Upper lobe of left lung (tissue), 6 donors: ENCODE results near the gene BMP5. TPM values are rescaled to one million over a fixed set of nuclear protein-coding genes. Genes with fewer than 3 reads are reported as not detected.
A peak's percentile ranks its signal among the peaks of the same experiment; 100 is the strongest.

Source experiments
- ATAC-seq, 2 donors: fragments of 200-7000 bp; cut with Tn5 transposase; one replicate each; pipeline ENCODE4 v1.9.1; 2022; ENCODE audit warnings: mild to moderate bottlenecking in 2 of 2, moderate library complexity in 2 of 2; ENCODE audit not compliant: low FRiP score in 2 of 2
- DNase-seq, 2 donors: peaks; one replicate each; pipeline ENCODE4 v3.0.0-alpha.2; 2019 to 2020
- H3K27ac ChIP-seq, 4 donors: fragments of 200-600 bp; sonication (generic); one replicate each; pipeline ENCODE4 v1.5.1; 2016 to 2019
- H3K27me3 ChIP-seq, 4 donors: fragments of 200-600 bp; sonication (generic); one replicate each; pipeline ENCODE4 v1.5.1; 2017 to 2019
- H3K36me3 ChIP-seq, 4 donors: fragments of 200-600 bp; sonication (generic); one replicate each; pipeline ENCODE4 v1.5.1; 2016 to 2019
- H3K4me1 ChIP-seq, 4 donors: fragments of 200-600 bp; sonication (generic); one replicate each; pipeline ENCODE4 v1.5.1; 2018 to 2019
- H3K4me3 ChIP-seq, 4 donors: fragments of 200-600 bp; sonication (generic); one replicate each; pipeline ENCODE4 v1.5.1; 2017 to 2019; ENCODE audit warnings: mild to moderate bottlenecking in 2 of 4, moderate library complexity in 1 of 4
- H3K9me3 ChIP-seq, 4 donors: fragments of 200-600 bp; sonication (generic); one replicate each; pipeline ENCODE4 v1.5.1; 2018 to 2019
- EP300 ChIP-seq, 4 donors: sonication (generic); formaldehyde crosslinking; IDR thresholded peaks; one replicate each; pipeline ENCODE4 v1.5.1; 2017; ENCODE audit warnings: antibody characterized with exemption in 4 of 4, control low read depth in 2 of 4
- POLR2A ChIP-seq, 4 donors: fragments of 450-650 bp; IDR thresholded peaks; one replicate each; pipeline ENCODE4 v1.5.1; 2016 to 2017; ENCODE audit warnings: antibody characterized with exemption in 4 of 4, mild to moderate bottlenecking in 2 of 4
- POLR2AphosphoS5 ChIP-seq, 2 donors: sonication (generic); formaldehyde crosslinking; IDR thresholded peaks; one replicate each; pipeline ENCODE4 v1.5.1; 2017; ENCODE audit warnings: antibody characterized with exemption in 2 of 2
- WGBS, 2 donors: methylation state at CpG; one replicate each; pipeline ENCODE4 v1.1.5; 2017 to 2018; 5-methylcytosine and 5-hydroxymethylcytosine counted together
- total RNA-seq, 6 donors: library from RNA; depleted of rRNA in 4 of 6; stranded (reverse); fragments of >200 nt in 4 of 6; gene quantifications; one replicate each; pipeline versions ENCODE4 v1.1.0 to v1.2.1, GENCODE V29; 2016 to 2021
- TF ChIP-seq, protein P1 (sequence below), 6 experiments: fragments of 450-650 bp in 4 of 6; fragments of 200-600 bp in 2 of 6; sonication (generic) in 2 of 6; IDR thresholded peaks; one replicate each; pipeline ENCODE4 v1.5.1; 2016 to 2019; ENCODE audit warnings: antibody characterized with exemption in 6 of 6
- donor health status: DM: no; HTN: no; CAD: no; lungs with moderate emphysema.
- donor health status: DM: no; HTN: yes; CAD: no; lungs with severe emphysema.

BMP5 gene
- total RNA-seq, 6 donors from 2014 or later, result 3.2 to 16.8 (median 5.7) TPM

DNA sequence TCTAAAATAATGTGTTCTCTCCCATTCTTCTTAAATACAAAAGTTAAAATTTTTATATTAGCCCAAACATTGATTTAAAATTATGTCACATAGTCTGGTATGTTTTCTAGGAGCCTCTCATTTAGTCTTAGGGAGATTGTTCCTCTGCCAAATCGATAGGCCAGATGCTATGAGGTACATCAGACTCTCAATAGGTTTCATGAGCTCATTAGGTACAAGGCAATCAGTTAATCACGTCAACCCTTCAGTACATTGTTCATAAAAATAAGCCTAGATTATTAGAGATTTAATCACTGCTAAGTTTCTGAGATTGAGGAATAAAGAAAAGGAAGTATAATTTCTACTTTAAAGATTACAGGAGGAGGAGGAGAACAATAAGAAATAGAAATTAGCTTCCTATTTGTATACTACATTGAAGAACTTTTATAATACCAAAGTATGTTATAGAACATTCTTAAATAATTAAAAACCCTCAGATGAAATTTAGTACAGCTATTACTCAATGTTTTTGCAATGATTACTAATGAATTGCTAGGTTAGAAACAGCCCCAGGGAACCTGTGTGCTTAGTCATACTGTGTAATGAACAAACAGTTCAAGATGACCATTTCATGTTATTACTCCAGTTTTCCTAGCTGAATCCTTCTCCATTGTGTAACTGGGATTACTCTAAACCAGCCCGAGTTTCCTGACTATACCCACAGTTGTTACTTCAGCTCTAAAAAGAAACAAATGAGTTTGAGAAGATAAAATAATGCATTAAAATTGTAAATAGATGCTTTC, 117.0 kb downstream of the BMP5 start:
- Histone ChIP-seq H3K4me3 (no peak overlapping the region), H3K27me3 (no peaks in the 10 kb centered on the region), H3K4me1 (peaks cover 0 to 5% (median 0%) of the 10 kb centered on the region in 4 donors), H3K27ac (no peak overlapping the region), H3K9me3 (no peaks in the 10 kb centered on the region), H3K36me3 (no peaks in the 10 kb centered on the region)
- WGBS, 2 donors, result 64 to 68% methylated on average over 3 of the region's 3 CpGs
- peak; percentile 40 to 93 for ATAC-seq
- TF ChIP-seq, protein P1, sequence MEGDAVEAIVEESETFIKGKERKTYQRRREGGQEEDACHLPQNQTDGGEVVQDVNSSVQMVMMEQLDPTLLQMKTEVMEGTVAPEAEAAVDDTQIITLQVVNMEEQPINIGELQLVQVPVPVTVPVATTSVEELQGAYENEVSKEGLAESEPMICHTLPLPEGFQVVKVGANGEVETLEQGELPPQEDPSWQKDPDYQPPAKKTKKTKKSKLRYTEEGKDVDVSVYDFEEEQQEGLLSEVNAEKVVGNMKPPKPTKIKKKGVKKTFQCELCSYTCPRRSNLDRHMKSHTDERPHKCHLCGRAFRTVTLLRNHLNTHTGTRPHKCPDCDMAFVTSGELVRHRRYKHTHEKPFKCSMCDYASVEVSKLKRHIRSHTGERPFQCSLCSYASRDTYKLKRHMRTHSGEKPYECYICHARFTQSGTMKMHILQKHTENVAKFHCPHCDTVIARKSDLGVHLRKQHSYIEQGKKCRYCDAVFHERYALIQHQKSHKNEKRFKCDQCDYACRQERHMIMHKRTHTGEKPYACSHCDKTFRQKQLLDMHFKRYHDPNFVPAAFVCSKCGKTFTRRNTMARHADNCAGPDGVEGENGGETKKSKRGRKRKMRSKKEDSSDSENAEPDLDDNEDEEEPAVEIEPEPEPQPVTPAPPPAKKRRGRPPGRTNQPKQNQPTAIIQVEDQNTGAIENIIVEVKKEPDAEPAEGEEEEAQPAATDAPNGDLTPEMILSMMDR (IDR thresholded peaks at IDR 0.05), result no peak
- TF ChIP-seq POLR2AphosphoS5 (IDR thresholded peaks at IDR 0.05) (no peak), EP300 (IDR thresholded peaks at IDR 0.05) (no peak), POLR2A (IDR thresholded peaks at IDR 0.05) (no peak)
- peak in 1 of 2 donors; percentile 22 for DNase-seq

DNA sequence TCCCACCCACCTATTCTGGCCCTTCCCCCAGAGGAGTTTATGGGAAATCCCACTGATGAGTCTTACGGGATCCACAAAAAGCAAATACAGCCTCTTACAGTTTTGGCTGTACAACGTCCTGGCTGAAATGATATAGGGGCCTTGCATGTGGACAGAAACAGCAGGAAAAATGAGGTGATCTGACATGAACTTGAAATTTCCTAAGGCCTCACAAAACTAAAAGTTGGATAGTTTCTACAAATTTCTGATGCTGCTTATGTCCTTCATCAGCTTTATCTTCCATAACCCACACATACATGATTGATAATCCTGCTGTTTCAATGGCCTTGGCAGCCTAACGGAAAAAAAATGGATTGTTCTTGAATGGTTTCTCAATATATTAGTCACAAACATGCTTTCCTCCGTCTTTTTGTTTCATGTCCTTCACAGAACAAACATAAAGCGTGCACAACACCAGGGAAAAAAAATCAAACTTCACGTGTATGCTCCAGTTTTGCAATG, 118.8 kb downstream of the BMP5 start:
- Histone ChIP-seq H3K27ac (peak overlapping the region in 1 of 4 donors; percentile 42), H3K27me3 (no peaks in the 10 kb centered on the region), H3K4me1 (peaks cover 0 to 5% (median 0%) of the 10 kb centered on the region in 4 donors), H3K4me3 (no peak overlapping the region), H3K36me3 (no peaks in the 10 kb centered on the region), H3K9me3 (no peaks in the 10 kb centered on the region)
- TF ChIP-seq POLR2AphosphoS5 (IDR thresholded peaks at IDR 0.05) (no peak), POLR2A (IDR thresholded peaks at IDR 0.05) (no peak), EP300 (IDR thresholded peaks at IDR 0.05) (no peak)
- TF ChIP-seq, protein P1 (IDR thresholded peaks at IDR 0.05), result no peak
- ATAC-seq (no peak), DNase-seq (no peak)
- 65 to 73% methylated on average over 6 of the region's 6 CpGs for WGBS, 2 donors

DNA sequence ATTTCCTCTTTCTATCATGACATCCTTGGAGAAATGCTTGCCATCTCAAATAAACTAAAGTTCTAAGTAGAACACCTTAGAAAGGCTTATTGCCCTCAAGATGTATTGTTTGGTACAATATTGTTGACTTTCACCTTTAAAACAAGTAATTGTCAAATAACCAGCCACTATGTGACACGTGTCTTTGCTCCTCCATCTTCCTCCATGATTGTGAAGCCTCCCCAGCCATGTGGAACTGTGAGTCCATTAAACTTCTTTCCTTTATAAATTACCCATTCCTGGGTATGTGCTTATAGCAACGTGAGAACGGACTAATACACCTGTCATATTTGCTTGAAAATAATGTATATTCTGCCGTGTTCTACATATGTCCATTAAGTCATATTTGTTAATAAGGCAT, 126.5 kb downstream of the BMP5 start:
- TF ChIP-seq POLR2AphosphoS5 (IDR thresholded peaks at IDR 0.05) (no peak), POLR2A (IDR thresholded peaks at IDR 0.05) (no peak), EP300 (IDR thresholded peaks at IDR 0.05) (no peak)
- TF ChIP-seq, protein P1 (IDR thresholded peaks at IDR 0.05), result no peak

DNA sequence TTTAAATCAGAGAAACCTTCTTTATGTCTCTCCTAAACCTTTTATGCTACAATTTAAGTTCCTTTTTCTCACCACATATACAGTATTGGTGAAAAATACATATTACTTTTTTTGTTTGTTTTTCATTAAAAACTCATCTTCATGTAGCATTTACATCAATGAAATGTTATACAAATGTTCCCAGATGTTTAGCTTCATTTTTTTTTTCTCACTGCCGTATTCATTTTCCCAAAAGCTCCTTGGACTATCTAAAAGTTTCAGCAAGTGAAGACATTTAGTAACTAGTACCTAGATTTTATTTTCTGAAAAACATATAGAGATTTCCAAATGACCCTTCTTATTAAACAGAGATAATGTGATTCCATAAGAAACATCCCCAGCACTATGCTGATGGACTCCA, 128.9 kb downstream of the BMP5 start:
- ATAC-seq (no peak), DNase-seq (no peak)
- Histone ChIP-seq H3K27ac (no peak overlapping the region), H3K27me3 (no peaks in the 10 kb centered on the region), H3K4me3 (no peak overlapping the region), H3K9me3 (no peaks in the 10 kb centered on the region), H3K36me3 (no peaks in the 10 kb centered on the region), H3K4me1 (no peaks in the 10 kb centered on the region)
- no peak for TF ChIP-seq POLR2AphosphoS5 (IDR thresholded peaks at IDR 0.05)
- TF ChIP-seq, protein P1 (IDR thresholded peaks at IDR 0.05), result no peak
- no peak for TF ChIP-seq EP300 (IDR thresholded peaks at IDR 0.05)
- no peak for TF ChIP-seq POLR2A (IDR thresholded peaks at IDR 0.05)
- 69 to 85% methylated on average over 1 of the region's 1 CpG for WGBS, 2 donors

More for the DNA sequence above, 126.5 kb downstream of the BMP5 start:
- Histone ChIP-seq H3K36me3 (no peaks in the 10 kb centered on the region), H3K27ac (no peak overlapping the region), H3K27me3 (no peaks in the 10 kb centered on the region), H3K9me3 (no peaks in the 10 kb centered on the region), H3K4me3 (no peak overlapping the region), H3K4me1 (no peaks in the 10 kb centered on the region)
- no peak for DNase-seq
- 83 to 90% methylated on average over 4 of the region's 4 CpGs for WGBS, 2 donors
- no peak for ATAC-seq
